ENCODE measurements around the gene SLC22A3.

GRCh38 chr6:160328447-160328846, 19.7 kb upstream of the SLC22A3 start:
- TF ChIP-seq CTCF (IDR thresholded peaks at IDR 0.05) (no peak), POLR2AphosphoS5 (IDR thresholded peaks at IDR 0.05) (no peak)

All from gastroesophageal sphincter (tissue), 3 donors.